OCI-LY1 (cell line): ENCODE measurements around the gene CEBPG.

Experiments
- H2AFZ ChIP-seq: fragments of 200-600 bp; sonication (generic), shearing (Covaris generic); 2 replicates; pipeline ENCODE4 v1.6.0; 2014; ENCODE audit warnings: antibody characterized with exemption, mild to moderate bottlenecking, low read length
- H3F3A ChIP-seq: fragments of 200-600 bp; sonication (generic), shearing (Covaris generic); 2 replicates; pipeline ENCODE4 v1.6.0; 2014; ENCODE audit warnings: mild to moderate bottlenecking, antibody characterized with exemption, low read length, moderate library complexity; ENCODE audit not compliant: insufficient read depth
- H3K27ac ChIP-seq: fragments of 200-600 bp; sonication (generic); 2 replicates; pipeline ENCODE4 v1.5.1; 2014; ENCODE audit warnings: low read length, mixed run types, mild to moderate bottlenecking, low read depth; ENCODE audit not compliant: poor library complexity, severe bottlenecking
- H3K27me3 ChIP-seq: fragments of 200-600 bp; sonication (generic); 2 replicates; pipeline ENCODE4 v1.6.0; 2014; ENCODE audit warnings: antibody characterized with exemption, mild to moderate bottlenecking, low read length, moderate library complexity; ENCODE audit not compliant: insufficient read depth
- H3K36me3 ChIP-seq: fragments of 200-600 bp; sonication (generic); 2 replicates; pipeline ENCODE4 v1.6.1; 2014; ENCODE audit warnings: mild to moderate bottlenecking, antibody characterized with exemption, low read length, moderate library complexity, mixed read lengths; ENCODE audit not compliant: insufficient read depth
- H3K4me1 ChIP-seq: fragments of 200-600 bp; sonication (generic); 2 replicates; pipeline ENCODE4 v1.5.1; 2014; ENCODE audit warnings: mild to moderate bottlenecking, low read length, moderate library complexity; ENCODE audit not compliant: insufficient read depth, severe bottlenecking
- H3K4me2 ChIP-seq: fragments of 200-600 bp; sonication (generic), shearing (Covaris generic); 2 replicates; pipeline ENCODE4 v1.6.1; 2014; ENCODE audit warnings: low read length
- H3K4me3 ChIP-seq: fragments of 200-600 bp; sonication (generic); 2 replicates; pipeline ENCODE4 v1.5.1; 2014; ENCODE audit warnings: low read length, low read depth, mild to moderate bottlenecking, mixed read lengths; ENCODE audit not compliant: poor library complexity, severe bottlenecking
- H3K79me2 ChIP-seq: fragments of 200-600 bp; shearing (Covaris generic); 2 replicates; pipeline ENCODE4 v1.6.1; 2016; ENCODE audit warnings: mixed run types, low read length, mixed read lengths; ENCODE audit not compliant: insufficient read depth
- H3K9ac ChIP-seq: fragments of 200-600 bp; sonication (generic), shearing (Covaris generic); 2 replicates; pipeline ENCODE4 v1.6.1; 2014; ENCODE audit warnings: mild to moderate bottlenecking, low read length, mixed read lengths
- H3K9me2 ChIP-seq: fragments of 200-600 bp; sonication (generic), shearing (Covaris generic); 2 replicates; pipeline ENCODE4 v1.6.1; 2014; ENCODE audit warnings: low read depth, mild to moderate bottlenecking, low read length, mixed read lengths
- H3K9me3 ChIP-seq: fragments of 200-600 bp; shearing (Covaris generic); 2 replicates; pipeline ENCODE4 v1.6.1; 2014; ENCODE audit warnings: low read length, mixed read lengths
- H4K20me1 ChIP-seq: fragments of 200-600 bp; sonication (generic), shearing (Covaris generic); 2 replicates; pipeline ENCODE4 v1.6.0; 2016; ENCODE audit warnings: mild to moderate bottlenecking, low read length; ENCODE audit not compliant: insufficient read depth
- EZH2 ChIP-seq: fragments of 200-600 bp; sonication (generic), shearing (Covaris generic); IDR thresholded peaks from 2 replicates; pipeline ENCODE4 v1.8.0; 2017; ENCODE audit warnings: borderline replicate concordance, mixed run types, mild to moderate bottlenecking, antibody characterized with exemption, low read length, moderate library complexity, mixed read lengths
- TF ChIP-seq, protein P1 (sequence below): fragments of 200-600 bp; sonication (generic), shearing (Covaris generic); IDR thresholded peaks from 2 replicates; pipeline ENCODE4 v1.5.1; 2017; ENCODE audit warnings: mild to moderate bottlenecking, antibody characterized with exemption, low read length, moderate library complexity, mixed read lengths

Gene CEBPG

DNA sequence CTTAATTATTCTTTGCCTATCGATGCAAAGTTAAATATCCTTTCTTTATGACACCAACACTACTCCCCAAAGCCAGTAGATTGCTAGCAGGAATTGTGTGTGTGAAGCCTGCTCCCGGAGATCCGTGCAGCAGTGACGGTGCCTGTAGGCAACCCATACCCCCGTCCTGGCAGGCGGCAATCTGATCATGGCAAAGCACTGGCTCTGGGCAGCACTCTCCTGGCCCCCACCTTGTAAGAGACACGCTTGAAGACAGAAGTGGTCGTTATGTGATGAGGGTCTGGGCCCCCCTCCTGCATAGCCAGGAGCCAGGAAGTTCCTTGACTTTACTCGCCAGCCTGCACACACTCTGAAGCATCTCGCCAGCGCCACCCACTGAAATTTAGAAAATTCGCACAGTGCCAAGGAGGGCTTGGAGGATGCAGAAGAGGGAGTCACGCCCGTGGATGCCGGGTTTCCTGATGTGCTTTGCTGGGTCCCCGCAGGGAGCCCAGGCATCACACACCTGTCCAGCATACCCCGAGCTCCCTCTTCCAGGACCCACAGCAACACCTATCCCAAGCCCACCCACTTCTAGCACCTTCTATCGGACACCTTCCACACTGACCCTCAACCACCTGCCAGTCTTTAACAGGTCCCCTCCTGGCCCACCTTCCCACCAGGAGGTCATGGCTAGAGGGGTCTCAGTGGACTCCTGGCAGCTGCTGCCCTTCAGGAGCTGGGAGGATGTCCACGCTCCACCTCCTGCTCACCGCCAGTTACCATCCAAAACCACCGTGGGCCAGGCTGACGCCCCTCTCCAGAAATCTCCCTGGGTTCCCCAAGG lies 54.5 kb downstream of the CEBPG start:
- no peaks in the 10 kb centered on the region for H3K9me2 ChIP-seq
- no peaks in the 10 kb centered on the region for H3K9me3 ChIP-seq
- no peaks in the 10 kb centered on the region for H3K36me3 ChIP-seq
- no peaks in the 10 kb centered on the region for H3K27me3 ChIP-seq
- H3K4me1 ChIP-seq, result no peaks in the 10 kb centered on the region
- H4K20me1 ChIP-seq, result no peaks in the 10 kb centered on the region
- H2AFZ ChIP-seq, result no peak overlapping the region
- no peak overlapping the region for H3K4me2 ChIP-seq
- no peak overlapping the region for H3K9ac ChIP-seq
- no peaks in the 10 kb centered on the region for H3K79me2 ChIP-seq
- no peak overlapping the region for H3K27ac ChIP-seq
- no peaks in the 10 kb centered on the region for H3F3A ChIP-seq
- TF ChIP-seq, protein P1, sequence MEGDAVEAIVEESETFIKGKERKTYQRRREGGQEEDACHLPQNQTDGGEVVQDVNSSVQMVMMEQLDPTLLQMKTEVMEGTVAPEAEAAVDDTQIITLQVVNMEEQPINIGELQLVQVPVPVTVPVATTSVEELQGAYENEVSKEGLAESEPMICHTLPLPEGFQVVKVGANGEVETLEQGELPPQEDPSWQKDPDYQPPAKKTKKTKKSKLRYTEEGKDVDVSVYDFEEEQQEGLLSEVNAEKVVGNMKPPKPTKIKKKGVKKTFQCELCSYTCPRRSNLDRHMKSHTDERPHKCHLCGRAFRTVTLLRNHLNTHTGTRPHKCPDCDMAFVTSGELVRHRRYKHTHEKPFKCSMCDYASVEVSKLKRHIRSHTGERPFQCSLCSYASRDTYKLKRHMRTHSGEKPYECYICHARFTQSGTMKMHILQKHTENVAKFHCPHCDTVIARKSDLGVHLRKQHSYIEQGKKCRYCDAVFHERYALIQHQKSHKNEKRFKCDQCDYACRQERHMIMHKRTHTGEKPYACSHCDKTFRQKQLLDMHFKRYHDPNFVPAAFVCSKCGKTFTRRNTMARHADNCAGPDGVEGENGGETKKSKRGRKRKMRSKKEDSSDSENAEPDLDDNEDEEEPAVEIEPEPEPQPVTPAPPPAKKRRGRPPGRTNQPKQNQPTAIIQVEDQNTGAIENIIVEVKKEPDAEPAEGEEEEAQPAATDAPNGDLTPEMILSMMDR, result no peak; the same call in 1 of the 2 replicates
- TF ChIP-seq EZH2, result no peak
- H3K4me3 ChIP-seq, result no peak overlapping the region

DNA sequence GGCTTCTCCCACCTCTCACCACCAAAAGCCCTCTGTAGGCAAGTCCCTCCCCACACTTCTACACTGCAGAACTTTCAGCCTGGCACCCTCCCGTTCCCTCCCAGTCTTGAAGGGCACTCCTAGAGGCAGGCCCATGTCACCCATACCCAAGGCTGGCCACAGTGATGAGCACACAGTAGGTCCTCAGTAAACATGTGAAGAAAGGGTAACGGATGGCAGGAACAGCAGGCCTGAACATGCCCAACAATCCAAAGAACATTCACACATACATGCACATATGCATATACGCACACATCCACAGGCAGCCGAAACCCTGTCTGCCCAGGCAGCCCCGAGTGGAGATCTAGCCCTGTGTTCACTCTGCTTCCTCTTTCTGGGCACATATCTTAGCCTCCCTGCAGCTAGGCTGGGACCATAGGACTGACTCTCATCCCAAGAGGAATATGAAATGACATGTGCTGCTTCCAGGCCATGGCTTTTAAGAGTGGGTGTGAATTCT lies 55.2 kb downstream of the CEBPG start:
- Histone ChIP-seq H3K9ac (no peak overlapping the region), H4K20me1 (no peaks in the 10 kb centered on the region), H3K27me3 (no peaks in the 10 kb centered on the region), H3K36me3 (no peaks in the 10 kb centered on the region), H2AFZ (no peak overlapping the region), H3K4me3 (no peak overlapping the region), H3K4me1 (no peaks in the 10 kb centered on the region), H3K79me2 (no peaks in the 10 kb centered on the region), H3F3A (no peaks in the 10 kb centered on the region), H3K4me2 (no peak overlapping the region), H3K9me3 (no peaks in the 10 kb centered on the region), H3K9me2 (no peaks in the 10 kb centered on the region), H3K27ac (no peak overlapping the region)
- no peak for TF ChIP-seq EZH2
- TF ChIP-seq, protein P1, result no peak

GRCh38 chr19:33429891-33430673 lies 56.6 kb downstream of the CEBPG start:
- Histone ChIP-seq H3K4me2 (no peak overlapping the region), H3K9me3 (no peaks in the 10 kb centered on the region), H2AFZ (no peak overlapping the region), H3K27ac (no peak overlapping the region), H3K4me3 (no peak overlapping the region), H3K27me3 (no peaks in the 10 kb centered on the region), H3K9ac (no peak overlapping the region), H3K4me1 (no peaks in the 10 kb centered on the region), H3K79me2 (no peaks in the 10 kb centered on the region), H4K20me1 (no peaks in the 10 kb centered on the region), H3K36me3 (no peaks in the 10 kb centered on the region), H3K9me2 (no peaks in the 10 kb centered on the region), H3F3A (no peaks in the 10 kb centered on the region)
- TF ChIP-seq, protein P1, result no peak
- no peak for TF ChIP-seq EZH2
